ENCODE measurements around the gene INVS.
A peak's percentile ranks its signal among the peaks of the same experiment; 100 is the strongest.
"Not testable (repeated sequence)": the region's sequence is repeated elsewhere in the genome, so short reads cannot be mapped to it uniquely, and the experiment has no call there.

The INVS gene

GRCh38 chr9:100084734-100085133, 14.3 kb upstream of the INVS start:
- DNase-seq = peak; percentile 14

DNA sequence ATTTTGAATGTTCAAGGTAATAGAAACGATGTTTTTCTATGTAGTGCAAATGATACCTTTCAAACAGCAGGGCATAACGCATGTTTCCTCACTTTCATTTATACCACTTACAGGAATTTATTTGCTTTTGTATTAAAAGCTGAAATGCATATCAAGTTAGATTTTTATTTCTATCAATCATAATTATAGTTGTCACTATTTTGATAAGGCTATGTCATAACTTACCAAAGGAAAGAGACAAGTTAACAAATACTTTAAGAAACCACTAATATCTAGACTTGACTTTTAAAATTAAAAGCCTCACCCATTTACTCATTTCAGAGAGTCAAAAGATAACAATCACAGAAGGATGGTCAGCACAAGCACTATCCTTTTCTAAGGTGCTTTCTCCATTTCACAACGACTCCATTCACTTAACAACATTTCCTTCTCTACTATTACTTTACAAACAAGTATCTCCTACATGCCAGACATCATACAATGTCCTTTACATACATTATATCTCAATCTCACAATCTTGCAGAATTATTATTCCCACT, 12.9 kb upstream of the INVS start:
- DNase-seq = no peak

- no peak for DNase-seq
These were observed 11.8 kb upstream of the INVS start for GRCh38 chr9:100087218-100087617.

DNA sequence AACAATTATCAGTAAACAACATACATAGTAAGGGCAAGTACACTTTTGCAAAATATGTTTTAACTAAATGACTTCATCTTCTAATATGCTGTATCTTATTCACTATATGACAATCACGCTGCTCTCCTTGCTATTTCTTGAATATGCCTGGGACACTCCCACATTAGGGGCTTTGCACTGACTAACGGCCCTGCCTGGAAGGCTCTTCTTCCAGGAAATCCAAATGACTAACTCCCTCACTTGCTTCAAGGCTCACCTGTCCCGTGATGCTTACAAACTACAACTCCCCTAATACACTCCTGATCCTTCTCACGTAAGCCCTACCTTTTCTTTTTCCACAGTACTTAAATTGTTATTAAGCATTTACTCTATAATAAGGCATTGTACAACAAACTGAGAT, 10.8 kb upstream of the INVS start:
- DNase-seq = no peak

GRCh38 chr9:100090880-100091279, 8.2 kb upstream of the INVS start:
- DNase-seq = no peak

GRCh38 chr9:100091650-100092049, 7.4 kb upstream of the INVS start:
- no peak for DNase-seq

GRCh38 chr9:100092066-100092465, 7.0 kb upstream of the INVS start:
- DNase-seq = no peak

- not testable (repeated sequence) for DNase-seq
These were observed 4.6 kb upstream of the INVS start for GRCh38 chr9:100094411-100094810.

DNA sequence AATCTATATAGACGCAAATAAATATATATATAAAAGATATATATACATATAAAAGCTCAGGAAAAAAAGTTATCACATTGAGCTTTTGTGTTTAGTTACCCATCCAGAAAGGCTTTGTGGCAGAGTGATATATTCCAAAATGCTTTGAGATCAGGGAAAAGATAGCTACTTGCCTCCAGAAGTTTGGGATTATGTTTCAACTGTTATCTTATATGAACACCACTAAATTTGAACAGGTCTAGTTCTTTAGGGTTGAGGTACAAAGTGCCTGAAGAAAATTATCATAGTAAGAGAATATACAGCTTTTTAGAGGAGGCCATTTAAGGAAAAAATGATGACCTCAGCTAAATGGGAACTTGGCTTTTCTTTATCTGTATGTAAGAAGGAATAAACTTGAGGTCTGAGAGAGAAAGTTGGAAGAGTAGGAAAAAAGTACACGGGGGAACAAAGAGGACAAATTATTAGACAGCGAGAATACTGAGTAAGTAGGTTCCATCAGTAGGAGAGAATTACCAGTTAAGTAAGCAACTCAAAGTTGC, 2.6 kb upstream of the INVS start:
- DNase-seq = no peak

- peak; percentile 50 for DNase-seq
These were observed 777 bp upstream of the INVS start for GRCh38 chr9:100098046-100098886.

DNA sequence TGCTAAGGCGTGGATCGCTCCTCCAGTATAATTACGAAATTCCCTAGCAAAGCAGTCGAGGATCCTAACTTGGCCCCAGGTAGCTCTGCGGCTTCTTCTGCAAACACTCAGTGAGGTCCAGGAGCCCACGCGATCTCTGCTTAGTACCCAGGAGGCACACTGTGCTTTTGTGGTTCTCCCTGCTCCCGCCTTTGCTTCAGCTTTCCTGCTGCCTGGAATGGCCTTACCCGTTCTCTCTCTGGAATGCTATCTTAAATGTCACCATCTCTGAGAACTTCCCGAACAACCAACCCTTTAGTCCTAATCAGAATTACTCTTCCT, 639 bp downstream of the INVS start:
- no peak for DNase-seq

DNA sequence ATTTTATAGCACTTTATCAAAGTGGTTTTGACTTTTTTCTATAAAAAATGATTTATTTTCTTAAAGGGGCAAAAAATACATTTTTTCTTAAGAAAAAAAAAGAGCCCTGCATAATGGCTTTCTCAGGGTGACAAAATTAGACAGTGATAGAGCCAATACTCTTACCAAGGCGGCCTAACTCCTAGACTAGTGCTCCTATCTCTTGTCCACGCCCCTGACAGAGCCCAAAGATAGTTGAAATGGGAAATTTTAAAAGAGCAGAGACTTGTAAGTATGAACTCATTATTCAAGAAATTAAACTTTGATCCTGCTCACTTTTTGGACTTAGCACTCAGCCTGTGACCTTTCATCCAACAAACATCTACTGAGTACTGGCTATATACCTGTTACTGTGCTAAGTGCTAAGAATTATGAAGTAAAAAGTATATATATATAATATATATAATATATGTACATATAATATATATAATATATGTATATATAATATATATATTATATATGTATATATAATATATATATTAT, 1.2 kb downstream of the INVS start:
- no peak for DNase-seq

GRCh38 chr9:100101608-100102007, 2.6 kb downstream of the INVS start:
- DNase-seq = no peak

GRCh38 chr9:100104314-100104713, 5.3 kb downstream of the INVS start:
- DNase-seq = no peak

DNA sequence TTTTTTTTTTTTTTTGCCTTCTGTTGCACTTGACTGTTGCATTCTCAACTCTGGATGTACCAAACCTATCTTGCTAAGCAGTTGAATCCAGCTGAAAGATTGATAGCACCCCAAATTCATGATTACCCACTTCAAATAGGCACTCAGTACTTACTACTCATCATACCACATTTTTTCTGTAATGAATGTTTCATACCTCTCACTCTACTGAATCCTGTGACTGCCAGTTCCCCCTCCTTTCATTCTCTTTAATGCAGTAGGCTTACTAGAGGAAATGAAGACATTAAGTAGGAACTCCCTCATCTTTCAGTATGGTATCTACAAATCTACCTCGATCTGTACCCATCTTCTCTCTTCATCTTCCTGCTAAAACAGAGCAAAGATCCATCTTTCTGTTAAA, 6.8 kb downstream of the INVS start:
- DNase-seq = no peak

- no peak for DNase-seq
These were observed 7.6 kb downstream of the INVS start for GRCh38 chr9:100106616-100107015.

GRCh38 chr9:100108559-100108958, 9.5 kb downstream of the INVS start:
- DNase-seq = peak; percentile 23

- peak; percentile 99 for DNase-seq
These were observed 12.2 kb downstream of the INVS start for GRCh38 chr9:100111235-100111634.

- DNase-seq = no peak
These were observed 13.8 kb downstream of the INVS start for GRCh38 chr9:100112677-100113336.

- no peak for DNase-seq
These were observed 18.3 kb downstream of the INVS start for GRCh38 chr9:100117316-100117715.

GRCh38 chr9:100120286-100120685, 21.2 kb downstream of the INVS start:
- no peak for DNase-seq

GRCh38 chr9:100125236-100125635, 26.2 kb downstream of the INVS start:
- no peak for DNase-seq

- no peak for DNase-seq
These were observed 26.9 kb downstream of the INVS start for GRCh38 chr9:100125910-100126309.

DNA sequence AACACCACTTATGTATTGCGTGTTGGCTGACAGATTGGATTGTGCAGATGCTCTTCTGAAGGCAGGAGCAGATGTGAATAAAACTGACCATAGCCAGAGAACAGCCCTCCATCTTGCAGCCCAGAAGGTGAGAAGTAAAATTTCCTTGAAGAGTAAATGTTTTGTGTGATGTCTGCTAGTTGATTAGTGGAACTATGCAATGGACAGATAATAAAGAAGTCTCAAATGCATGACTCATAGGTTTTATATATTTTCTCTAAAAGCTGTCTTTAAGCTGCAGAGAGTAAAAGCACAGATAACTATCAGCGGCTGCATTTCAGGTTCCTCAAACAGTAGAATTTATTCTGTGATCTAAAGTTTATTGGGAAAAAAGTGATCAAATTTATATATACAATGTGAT, 27.4 kb downstream of the INVS start:
- no peak for DNase-seq
